ENCODE results near the gene NLN.
"Not testable (repeated sequence)": the region's sequence is repeated elsewhere in the genome, so short reads cannot be mapped to it uniquely, and the experiment has no call there.

Gene NLN

GRCh38 chr5:65732046-65732445 is 10.0 kb downstream of the NLN start:
- DNase-seq (ENCODE audit: low read depth) = not testable (repeated sequence)

- not testable (repeated sequence) for DNase-seq (ENCODE audit: low read depth)
Observed at GRCh38 chr5:65734196-65734775, 12.3 kb downstream of the NLN start.

GRCh38 chr5:65734921-65735320 is 12.9 kb downstream of the NLN start:
- no peak for DNase-seq (ENCODE audit: low read depth)

- DNase-seq (ENCODE audit: low read depth) = no peak
Observed at GRCh38 chr5:65736011-65736410, 14.0 kb downstream of the NLN start.

- no peak for DNase-seq (ENCODE audit: low read depth)
Observed at GRCh38 chr5:65737842-65738241, 15.8 kb downstream of the NLN start.

- DNase-seq (ENCODE audit: low read depth) = no peak
Observed at GRCh38 chr5:65738305-65738704, 16.3 kb downstream of the NLN start.

GRCh38 chr5:65739162-65739561 is 17.2 kb downstream of the NLN start:
- DNase-seq (ENCODE audit: low read depth) = no peak

- no peak for DNase-seq (ENCODE audit: low read depth)
Observed at GRCh38 chr5:65742565-65743231, 20.7 kb downstream of the NLN start.

- DNase-seq (ENCODE audit: low read depth) = no peak
Observed at GRCh38 chr5:65749221-65749844, 27.3 kb downstream of the NLN start.

- no peak for DNase-seq (ENCODE audit: low read depth)
Observed at GRCh38 chr5:65749956-65750355, 28.0 kb downstream of the NLN start.

GRCh38 chr5:65750938-65751337 is 28.9 kb downstream of the NLN start:
- DNase-seq (ENCODE audit: low read depth) = no peak

- no peak for DNase-seq (ENCODE audit: low read depth)
Observed at GRCh38 chr5:65753189-65753588, 31.2 kb downstream of the NLN start.

- DNase-seq (ENCODE audit: low read depth) = no peak
Observed at GRCh38 chr5:65758546-65759144, 36.6 kb downstream of the NLN start.

GRCh38 chr5:65760504-65761275 is 38.7 kb downstream of the NLN start:
- peak; percentile 33 for DNase-seq (ENCODE audit: low read depth)

- no peak for DNase-seq (ENCODE audit: low read depth)
Observed at GRCh38 chr5:65762234-65762633, 40.2 kb downstream of the NLN start.

- no peak for DNase-seq (ENCODE audit: low read depth)
Observed at GRCh38 chr5:65765582-65765981, 43.6 kb downstream of the NLN start.

GRCh38 chr5:65766175-65766574 is 44.2 kb downstream of the NLN start:
- DNase-seq (ENCODE audit: low read depth) = no peak

GRCh38 chr5:65766781-65767180 is 44.8 kb downstream of the NLN start:
- no peak for DNase-seq (ENCODE audit: low read depth)

- DNase-seq (ENCODE audit: low read depth) = no peak
Observed at GRCh38 chr5:65767565-65767964, 45.6 kb downstream of the NLN start.

GRCh38 chr5:65768723-65769346 is 46.8 kb downstream of the NLN start:
- DNase-seq (ENCODE audit: low read depth) = no peak

GRCh38 chr5:65769539-65769938 is 47.5 kb downstream of the NLN start:
- DNase-seq (ENCODE audit: low read depth) = no peak

- DNase-seq (ENCODE audit: low read depth) = no peak
Observed at GRCh38 chr5:65771266-65771665, 49.3 kb downstream of the NLN start.

All from stimulated activated CD4-positive, alpha-beta T cell treated with anti-CD3 and anti-CD28 coated beads, Interleukin-2, amount 100 ng/mL, for 4 hours (primary cell).